DMS53 treated with DMSO at 0.1 percent for 48 hours (cell line): ENCODE data around the gene OPTC.
A peak's percentile ranks its signal among the peaks of the same experiment; 100 is the strongest.
"Not testable (repeated sequence)": the region's sequence is repeated elsewhere in the genome, so short reads cannot be mapped to it uniquely, and the experiment has no call there.

Source experiments
- DNase-seq: peaks from one replicate; lab custom pipeline; 2025; ENCODE audit not compliant: unreplicated experiment; lab: John Stamatoyannopoulos, UW

Gene OPTC

GRCh38 chr1:203465146-203465798 is 28.7 kb upstream of the OPTC start:
- no peak for DNase-seq

- no peak for DNase-seq
Measured at GRCh38 chr1:203465948-203466347, 28.0 kb upstream of the OPTC start.

- not testable (repeated sequence) for DNase-seq
Measured at GRCh38 chr1:203466906-203467549, 26.9 kb upstream of the OPTC start.

- DNase-seq = no peak
Measured at GRCh38 chr1:203467550-203467921, 26.4 kb upstream of the OPTC start.

GRCh38 chr1:203468326-203468725 is 25.6 kb upstream of the OPTC start:
- DNase-seq = no peak

GRCh38 chr1:203470240-203470639 is 23.7 kb upstream of the OPTC start:
- no peak for DNase-seq

GRCh38 chr1:203471841-203472240 is 22.1 kb upstream of the OPTC start:
- no peak for DNase-seq

GRCh38 chr1:203473281-203473680 is 20.7 kb upstream of the OPTC start:
- no peak for DNase-seq

- no peak for DNase-seq
Measured at GRCh38 chr1:203473781-203474305, 20.1 kb upstream of the OPTC start.

GRCh38 chr1:203475012-203475981 is 18.7 kb upstream of the OPTC start, which contains the start of gene PRELP:
Gene PRELP (plus strand): TSS chr1:203475806. CDS start chr1:203483185, 7,379 bp downstream.
- DNase-seq = peak; percentile 27

GRCh38 chr1:203476216-203476814 is 17.6 kb upstream of the OPTC start:
- DNase-seq = no peak

- no peak for DNase-seq
Measured at GRCh38 chr1:203477748-203478147, 16.2 kb upstream of the OPTC start.

- no peak for DNase-seq
Measured at GRCh38 chr1:203478231-203478630, 15.7 kb upstream of the OPTC start.

- no peak for DNase-seq
Measured at GRCh38 chr1:203478986-203479385, 15.0 kb upstream of the OPTC start.

GRCh38 chr1:203479646-203480045 is 14.3 kb upstream of the OPTC start:
- no peak for DNase-seq

- DNase-seq = no peak
Measured at GRCh38 chr1:203480084-203480483, 13.9 kb upstream of the OPTC start.

GRCh38 chr1:203480525-203481084 is 13.3 kb upstream of the OPTC start:
- peak; percentile 45 for DNase-seq

- no peak for DNase-seq
Measured at GRCh38 chr1:203481196-203481595, 12.8 kb upstream of the OPTC start.

GRCh38 chr1:203486618-203487370 is 7.2 kb upstream of the OPTC start:
- DNase-seq = no peak

- no peak for DNase-seq
Measured at GRCh38 chr1:203488539-203488938, 5.4 kb upstream of the OPTC start.
